Measurements from ENCODE around the gene SYNPO2.

- TF ChIP-seq CTCF (IDR thresholded peaks at IDR 0.05) (no peak), POLR2AphosphoS5 (IDR thresholded peaks at IDR 0.05; ENCODE audit: low read depth, low read length) (no peak), SIN3A (IDR thresholded peaks at IDR 0.05; ENCODE audit: borderline replicate concordance, insufficient read depth, low read depth, low read length) (no peak)
- TF ChIP-seq, protein P1, sequence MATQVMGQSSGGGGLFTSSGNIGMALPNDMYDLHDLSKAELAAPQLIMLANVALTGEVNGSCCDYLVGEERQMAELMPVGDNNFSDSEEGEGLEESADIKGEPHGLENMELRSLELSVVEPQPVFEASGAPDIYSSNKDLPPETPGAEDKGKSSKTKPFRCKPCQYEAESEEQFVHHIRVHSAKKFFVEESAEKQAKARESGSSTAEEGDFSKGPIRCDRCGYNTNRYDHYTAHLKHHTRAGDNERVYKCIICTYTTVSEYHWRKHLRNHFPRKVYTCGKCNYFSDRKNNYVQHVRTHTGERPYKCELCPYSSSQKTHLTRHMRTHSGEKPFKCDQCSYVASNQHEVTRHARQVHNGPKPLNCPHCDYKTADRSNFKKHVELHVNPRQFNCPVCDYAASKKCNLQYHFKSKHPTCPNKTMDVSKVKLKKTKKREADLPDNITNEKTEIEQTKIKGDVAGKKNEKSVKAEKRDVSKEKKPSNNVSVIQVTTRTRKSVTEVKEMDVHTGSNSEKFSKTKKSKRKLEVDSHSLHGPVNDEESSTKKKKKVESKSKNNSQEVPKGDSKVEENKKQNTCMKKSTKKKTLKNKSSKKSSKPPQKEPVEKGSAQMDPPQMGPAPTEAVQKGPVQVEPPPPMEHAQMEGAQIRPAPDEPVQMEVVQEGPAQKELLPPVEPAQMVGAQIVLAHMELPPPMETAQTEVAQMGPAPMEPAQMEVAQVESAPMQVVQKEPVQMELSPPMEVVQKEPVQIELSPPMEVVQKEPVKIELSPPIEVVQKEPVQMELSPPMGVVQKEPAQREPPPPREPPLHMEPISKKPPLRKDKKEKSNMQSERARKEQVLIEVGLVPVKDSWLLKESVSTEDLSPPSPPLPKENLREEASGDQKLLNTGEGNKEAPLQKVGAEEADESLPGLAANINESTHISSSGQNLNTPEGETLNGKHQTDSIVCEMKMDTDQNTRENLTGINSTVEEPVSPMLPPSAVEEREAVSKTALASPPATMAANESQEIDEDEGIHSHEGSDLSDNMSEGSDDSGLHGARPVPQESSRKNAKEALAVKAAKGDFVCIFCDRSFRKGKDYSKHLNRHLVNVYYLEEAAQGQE (IDR thresholded peaks at IDR 0.05; ENCODE audit: insufficient read depth in 1 of 2, low read depth in 2 of 2, low read length in 1 of 2) = no peak
Measured at GRCh38 chr4:119097282-119097900, 208.7 kb downstream of the SYNPO2 start.
